GM19328 (cell line): ENCODE results near the gene CACNA1C.

Experiments
- ATAC-seq: cut with Tn5 transposase; IDR thresholded peaks from one replicate; pipeline ENCODE4 v1.9.1; 2021; ENCODE audit warnings: mild to moderate bottlenecking, moderate library complexity; ENCODE audit not compliant: unreplicated experiment

Gene CACNA1C

DNA sequence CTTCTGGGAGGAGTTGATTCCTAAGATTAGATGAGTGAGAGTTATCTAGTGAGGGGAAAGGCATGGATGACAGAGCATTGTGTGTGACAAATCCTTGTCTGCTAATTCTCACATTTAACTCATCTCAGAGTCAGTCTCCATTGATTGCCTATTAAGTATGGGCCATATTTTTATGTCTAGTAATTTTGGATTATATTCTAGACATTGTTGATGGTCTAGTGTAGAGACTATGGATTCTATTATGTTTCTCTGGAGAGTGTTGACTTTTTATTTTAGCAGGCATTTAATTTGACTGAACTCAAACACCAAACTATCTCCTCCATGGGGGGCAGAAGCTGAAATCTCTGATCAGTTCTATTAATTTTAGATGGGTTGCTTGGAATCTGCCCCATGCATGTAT lies 114.4 kb downstream of the CACNA1C start:
- no peak for ATAC-seq

DNA sequence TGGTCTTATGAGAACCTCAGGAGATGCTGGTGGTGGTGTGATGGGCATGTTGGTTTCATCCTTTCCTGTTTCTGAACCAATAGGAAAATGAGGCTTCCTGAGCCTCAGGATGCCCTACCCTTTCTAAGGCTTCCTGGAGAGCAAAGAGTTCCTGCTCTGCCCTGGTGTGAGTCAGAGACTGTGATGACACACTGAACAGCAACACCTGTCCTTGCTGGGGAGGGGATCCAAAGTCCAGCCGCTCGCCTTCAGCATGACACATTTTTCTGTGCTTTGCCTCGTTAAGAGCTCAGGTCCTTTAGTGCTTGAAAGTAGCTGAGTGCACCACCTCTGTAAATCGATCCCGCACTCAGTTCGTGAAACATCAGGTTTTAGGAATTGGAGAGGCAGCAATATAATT lies 116.0 kb downstream of the CACNA1C start:
- no peak for ATAC-seq

DNA sequence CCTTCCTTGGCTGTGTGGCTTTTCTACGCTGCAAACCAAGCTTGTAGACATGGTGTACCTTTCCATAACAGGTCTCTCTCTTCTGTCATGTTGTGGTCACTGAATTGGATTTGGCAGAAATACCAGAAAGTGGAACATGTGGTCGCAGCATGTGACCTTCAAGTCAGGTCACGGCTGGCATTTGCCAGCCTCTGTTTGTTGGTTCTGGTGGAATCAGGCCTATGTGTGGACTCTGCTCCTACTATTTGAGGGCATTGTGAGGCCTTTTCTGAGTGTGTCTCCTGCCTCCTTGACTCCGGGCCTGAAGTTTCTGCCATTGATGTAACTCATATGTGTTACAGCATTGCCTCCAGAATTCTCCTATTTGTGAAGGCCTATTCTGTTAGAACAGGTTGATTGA lies 116.7 kb downstream of the CACNA1C start:
- ATAC-seq: no peak

DNA sequence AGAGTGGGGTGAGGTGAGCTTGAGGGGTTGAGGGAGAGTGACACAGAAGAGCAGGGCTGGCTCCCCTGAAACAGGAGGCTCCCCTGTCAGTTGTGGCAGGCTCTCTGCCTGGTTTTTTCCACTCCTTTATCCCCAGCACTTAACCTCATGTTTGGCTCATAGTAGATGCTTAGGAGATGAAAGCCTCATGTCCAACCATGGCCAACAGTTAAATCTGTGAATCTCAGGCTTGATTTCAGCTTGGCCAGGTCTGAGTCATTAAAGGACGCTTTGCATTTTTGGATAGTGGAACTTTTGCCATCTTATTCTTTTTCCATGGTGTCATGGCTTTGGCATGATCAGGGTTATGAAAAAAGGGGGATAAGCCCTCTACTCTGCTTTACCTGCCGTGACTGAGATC lies 117.2 kb downstream of the CACNA1C start:
- no peak for ATAC-seq

- ATAC-seq: no peak
Measured at GRCh38 chr12:2170376-2170775, 117.6 kb downstream of the CACNA1C start.

DNA sequence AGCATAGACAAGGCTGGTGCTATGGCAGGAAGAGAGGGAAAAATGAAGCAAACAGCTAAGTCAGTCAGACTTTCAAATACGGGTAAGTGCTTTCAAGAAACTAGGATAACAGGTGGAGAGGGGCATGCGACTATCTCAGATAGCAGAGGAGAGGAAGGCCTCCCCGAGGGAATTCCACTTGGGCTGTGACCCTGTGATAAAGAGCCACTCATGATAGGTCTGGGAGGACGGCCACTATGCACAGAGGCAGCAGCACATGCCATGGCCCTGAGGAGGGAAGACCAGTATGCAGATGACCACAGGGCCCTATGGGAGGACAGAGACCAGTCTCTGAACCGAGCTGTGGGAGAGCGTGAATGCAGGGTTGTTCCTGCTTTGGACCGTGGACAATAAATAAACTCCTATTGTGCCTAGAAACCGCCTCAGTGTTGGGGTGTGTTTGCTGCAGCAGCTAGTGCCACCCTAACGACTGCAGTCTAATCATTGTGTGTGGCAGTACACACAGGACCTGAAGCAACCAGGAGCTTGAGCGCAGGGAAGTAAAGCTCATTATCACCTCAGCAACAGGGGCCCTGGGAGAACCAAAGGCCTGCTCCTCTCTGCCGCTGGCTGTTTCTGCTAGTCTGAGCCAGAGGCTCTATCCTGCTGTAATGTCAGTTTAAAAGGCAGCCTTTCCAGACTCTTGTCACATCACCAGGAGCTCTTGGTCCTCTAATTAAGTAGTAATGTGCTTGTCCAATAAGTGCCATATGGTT lies 119.1 kb downstream of the CACNA1C start:
- ATAC-seq: no peak

- no peak for ATAC-seq
Measured at GRCh38 chr12:2172491-2173214, 119.9 kb downstream of the CACNA1C start.

GRCh38 chr12:2173971-2174370 lies 121.2 kb downstream of the CACNA1C start:
- no peak for ATAC-seq

GRCh38 chr12:2177003-2177402 lies 124.2 kb downstream of the CACNA1C start:
- no peak for ATAC-seq

DNA sequence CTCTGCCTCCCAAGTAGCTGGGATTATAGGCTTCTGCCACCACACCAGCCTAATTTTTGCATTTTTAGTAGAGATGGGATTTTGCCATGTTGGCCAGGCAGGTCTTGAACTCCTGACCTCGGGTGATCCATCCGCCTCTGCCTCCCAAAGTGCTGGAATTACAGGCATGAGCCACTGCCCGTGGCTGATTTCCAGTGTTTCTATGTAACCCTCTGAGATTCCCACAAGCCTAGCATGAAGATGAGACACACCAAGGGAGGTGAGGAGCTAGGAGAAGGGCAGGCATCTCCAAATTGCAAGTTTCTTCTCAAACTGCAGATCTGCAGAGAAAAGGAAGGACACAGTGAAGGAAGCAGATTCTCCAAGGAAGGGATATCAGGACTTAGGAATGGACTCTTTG lies 125.0 kb downstream of the CACNA1C start:
- ATAC-seq: no peak

DNA sequence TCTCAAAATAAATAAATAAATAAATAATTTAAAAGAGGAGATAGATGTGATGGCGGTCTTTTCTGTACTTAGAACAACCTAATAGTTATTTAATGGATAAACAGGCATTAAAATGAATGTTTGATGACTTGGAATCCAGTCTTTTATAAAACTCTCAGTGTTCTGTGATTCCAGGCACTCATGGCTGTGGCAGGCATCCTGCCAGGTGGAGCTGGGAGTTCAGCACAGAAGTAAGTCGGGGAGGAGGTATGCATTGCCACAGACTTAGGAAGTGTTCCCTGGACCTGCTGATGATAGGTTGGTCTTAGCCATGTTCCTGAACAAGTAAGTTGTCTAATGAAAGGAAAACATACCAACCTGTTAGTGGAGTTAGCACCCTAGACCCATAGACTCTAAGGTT lies 126.3 kb downstream of the CACNA1C start:
- ATAC-seq: no peak

DNA sequence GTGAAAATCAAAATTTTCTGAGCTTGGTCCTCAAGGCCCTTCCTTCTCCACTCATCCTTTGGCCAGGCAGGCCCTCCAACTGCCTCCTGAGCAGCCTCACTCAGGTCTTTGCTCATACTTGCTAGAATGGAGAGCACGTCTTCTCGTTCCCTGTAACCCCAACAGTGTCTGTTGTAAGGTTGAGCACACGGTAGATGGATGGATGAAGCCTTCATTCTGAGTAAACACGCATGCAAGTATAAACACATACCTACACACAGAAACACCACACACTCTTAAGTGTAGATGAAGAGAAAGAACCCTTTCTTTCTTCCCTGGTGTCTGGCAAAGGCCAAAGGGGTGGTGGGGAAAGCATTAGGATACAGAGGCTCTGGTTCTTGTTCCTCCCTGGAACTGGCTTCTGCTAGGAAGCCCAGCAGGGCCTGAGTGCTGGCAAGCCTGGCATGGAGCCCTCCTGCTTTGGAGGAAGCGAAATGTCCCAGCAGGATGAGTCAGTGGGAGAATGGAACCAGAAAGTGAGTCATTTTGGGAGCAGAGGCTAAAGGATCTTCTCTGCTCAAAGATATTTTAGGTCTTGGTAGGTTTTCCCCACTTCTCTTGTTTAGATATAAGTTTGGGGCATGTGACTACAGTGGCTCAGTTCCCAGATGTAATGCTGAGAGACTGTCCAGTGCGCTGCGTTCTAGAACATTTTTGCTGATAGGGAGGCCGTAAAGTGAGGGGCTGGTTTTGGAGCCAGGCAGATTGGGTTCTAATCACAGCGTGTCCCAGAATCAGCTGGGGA lies 127.4 kb downstream of the CACNA1C start:
- no peak for ATAC-seq

- ATAC-seq: no peak
Measured at GRCh38 chr12:2180737-2181082, 127.9 kb downstream of the CACNA1C start.

GRCh38 chr12:2183556-2184541 lies 131.1 kb downstream of the CACNA1C start:
- no peak for ATAC-seq

- ATAC-seq: no peak
Measured at GRCh38 chr12:2185751-2186341, 133.1 kb downstream of the CACNA1C start.

DNA sequence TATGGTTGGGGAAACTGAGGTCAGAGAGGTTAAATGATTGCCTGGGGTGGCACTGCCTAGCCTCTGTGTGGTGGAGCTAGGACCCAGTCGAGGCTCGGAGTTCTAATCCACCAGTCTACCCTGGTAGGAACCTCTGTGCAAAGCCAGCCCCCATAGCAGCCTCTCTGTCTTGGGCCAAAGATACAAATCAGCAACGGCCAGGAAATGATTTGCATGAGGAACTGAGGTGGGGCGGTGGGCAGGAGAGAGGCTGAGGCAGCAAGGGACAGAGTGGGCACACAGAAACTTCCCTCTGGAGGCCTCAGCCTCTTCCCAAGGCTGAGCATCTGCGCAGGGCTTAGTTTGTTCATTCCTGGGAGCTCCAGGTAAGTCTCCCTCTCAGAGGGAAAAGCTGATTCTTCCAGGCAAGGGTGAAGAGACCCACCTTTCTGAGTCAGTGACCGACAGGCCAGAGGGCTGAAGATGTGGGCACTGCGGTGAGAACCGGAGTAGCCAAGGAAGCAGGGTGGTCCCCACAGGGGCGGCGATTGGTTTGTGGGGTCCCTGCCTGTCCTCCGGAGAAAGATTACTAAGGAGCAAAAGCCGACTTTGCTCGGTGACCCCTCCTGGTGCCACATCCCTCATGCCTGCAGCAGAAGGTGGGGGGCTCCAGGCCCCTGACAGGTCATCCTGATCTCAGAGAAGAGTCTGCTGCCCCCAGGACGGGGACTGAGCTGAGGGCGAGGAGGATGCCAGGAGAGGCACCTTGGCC lies 134.6 kb downstream of the CACNA1C start:
- no peak for ATAC-seq

- ATAC-seq: no peak
Measured at GRCh38 chr12:2190085-2190484, 137.3 kb downstream of the CACNA1C start.

DNA sequence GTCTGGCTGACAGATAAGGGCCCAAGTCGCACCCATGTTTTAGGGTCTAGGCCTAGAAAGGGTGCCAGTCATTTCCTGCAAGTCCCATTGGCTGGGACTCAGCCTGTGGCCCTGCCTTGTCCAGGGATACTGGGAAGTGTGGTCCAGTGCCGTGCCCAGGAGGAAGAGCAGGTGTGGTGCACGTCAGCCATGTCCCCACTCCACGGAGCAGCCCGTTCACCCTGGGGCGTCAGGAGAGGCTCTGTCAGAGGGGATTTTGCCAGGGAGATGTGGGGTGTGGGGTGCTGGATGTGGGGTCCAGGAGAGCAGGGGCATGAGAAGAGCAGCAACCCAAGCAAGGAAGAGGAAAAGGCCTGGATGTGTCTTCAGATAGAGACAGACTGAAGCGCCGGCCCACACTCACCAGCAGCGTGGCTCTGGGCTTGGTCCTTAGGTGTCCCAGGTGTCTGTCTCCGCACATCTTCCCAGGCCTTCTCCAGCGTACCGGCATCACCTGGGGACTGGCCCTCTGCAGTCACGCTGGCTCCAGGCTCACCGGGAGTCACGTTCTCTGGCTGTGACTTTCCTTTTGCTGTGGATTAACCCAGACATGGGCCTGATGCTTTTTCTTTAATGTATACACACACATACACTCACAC lies 138.2 kb downstream of the CACNA1C start:
- no peak for ATAC-seq

DNA sequence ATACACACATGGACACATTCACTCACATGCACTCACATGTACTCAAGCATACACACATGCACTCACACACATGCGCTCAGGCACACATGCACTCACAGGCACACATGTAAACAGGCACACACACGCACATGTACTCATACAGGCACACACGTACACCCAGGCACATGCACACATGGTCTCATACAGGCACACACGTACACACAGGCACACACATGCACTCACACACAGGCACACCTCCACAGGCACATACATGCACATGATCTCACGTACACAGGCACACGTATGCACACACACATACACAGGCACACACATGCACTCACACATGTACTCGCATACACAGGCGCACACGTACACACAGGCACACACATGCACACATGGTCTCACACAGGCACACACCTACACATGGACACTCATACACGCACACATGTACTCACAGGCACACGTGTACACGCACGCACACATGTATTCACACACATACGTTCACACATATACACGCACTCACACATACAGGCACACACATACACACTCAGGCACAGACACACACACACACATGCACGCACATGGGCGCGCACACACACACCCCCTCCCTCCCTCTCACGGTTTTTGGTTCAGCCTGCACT lies 138.9 kb downstream of the CACNA1C start:
- no peak for ATAC-seq
